ENCODE results near the gene GIT1.

Gene GIT1

DNA sequence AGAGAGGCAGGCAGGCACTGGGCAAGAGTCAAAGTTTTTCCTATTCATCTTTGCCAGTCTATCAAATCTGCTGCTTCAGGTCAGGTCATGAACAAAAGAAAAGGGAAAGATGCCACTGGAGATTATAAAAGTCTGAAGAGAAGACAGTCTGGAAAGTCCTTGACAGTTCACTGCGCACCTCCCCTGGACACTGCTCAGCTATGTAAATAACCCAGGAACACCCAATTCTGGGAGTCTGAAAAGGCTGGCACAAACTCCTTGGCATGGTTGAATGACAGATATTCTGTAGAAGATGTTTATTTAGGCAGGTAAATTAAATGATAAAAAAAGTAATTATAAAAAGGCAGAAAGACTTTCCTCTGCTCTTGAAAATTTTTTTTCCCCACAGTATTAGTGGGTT is 38.5 kb upstream of the GIT1 start:
- no peak for TF ChIP-seq POLR2A (IDR thresholded peaks at IDR 0.05; ENCODE audit: extremely low read depth, insufficient read length)
- TF ChIP-seq, protein P1, sequence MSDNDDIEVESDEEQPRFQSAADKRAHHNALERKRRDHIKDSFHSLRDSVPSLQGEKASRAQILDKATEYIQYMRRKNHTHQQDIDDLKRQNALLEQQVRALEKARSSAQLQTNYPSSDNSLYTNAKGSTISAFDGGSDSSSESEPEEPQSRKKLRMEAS (IDR thresholded peaks at IDR 0.05; ENCODE audit: low read depth, low read length) = no peak
- no peak for TF ChIP-seq MYC (IDR thresholded peaks at IDR 0.05; ENCODE audit: low read depth, low read length)
- TF ChIP-seq, protein P2, sequence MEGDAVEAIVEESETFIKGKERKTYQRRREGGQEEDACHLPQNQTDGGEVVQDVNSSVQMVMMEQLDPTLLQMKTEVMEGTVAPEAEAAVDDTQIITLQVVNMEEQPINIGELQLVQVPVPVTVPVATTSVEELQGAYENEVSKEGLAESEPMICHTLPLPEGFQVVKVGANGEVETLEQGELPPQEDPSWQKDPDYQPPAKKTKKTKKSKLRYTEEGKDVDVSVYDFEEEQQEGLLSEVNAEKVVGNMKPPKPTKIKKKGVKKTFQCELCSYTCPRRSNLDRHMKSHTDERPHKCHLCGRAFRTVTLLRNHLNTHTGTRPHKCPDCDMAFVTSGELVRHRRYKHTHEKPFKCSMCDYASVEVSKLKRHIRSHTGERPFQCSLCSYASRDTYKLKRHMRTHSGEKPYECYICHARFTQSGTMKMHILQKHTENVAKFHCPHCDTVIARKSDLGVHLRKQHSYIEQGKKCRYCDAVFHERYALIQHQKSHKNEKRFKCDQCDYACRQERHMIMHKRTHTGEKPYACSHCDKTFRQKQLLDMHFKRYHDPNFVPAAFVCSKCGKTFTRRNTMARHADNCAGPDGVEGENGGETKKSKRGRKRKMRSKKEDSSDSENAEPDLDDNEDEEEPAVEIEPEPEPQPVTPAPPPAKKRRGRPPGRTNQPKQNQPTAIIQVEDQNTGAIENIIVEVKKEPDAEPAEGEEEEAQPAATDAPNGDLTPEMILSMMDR (IDR thresholded peaks at IDR 0.05; ENCODE audit: low read depth, low read length) = no peak
- DNase-seq (ENCODE audit: low read depth) = no peak
- H3K4me3 ChIP-seq (ENCODE audit: low read depth, low read length) = no peak overlapping the region

DNA sequence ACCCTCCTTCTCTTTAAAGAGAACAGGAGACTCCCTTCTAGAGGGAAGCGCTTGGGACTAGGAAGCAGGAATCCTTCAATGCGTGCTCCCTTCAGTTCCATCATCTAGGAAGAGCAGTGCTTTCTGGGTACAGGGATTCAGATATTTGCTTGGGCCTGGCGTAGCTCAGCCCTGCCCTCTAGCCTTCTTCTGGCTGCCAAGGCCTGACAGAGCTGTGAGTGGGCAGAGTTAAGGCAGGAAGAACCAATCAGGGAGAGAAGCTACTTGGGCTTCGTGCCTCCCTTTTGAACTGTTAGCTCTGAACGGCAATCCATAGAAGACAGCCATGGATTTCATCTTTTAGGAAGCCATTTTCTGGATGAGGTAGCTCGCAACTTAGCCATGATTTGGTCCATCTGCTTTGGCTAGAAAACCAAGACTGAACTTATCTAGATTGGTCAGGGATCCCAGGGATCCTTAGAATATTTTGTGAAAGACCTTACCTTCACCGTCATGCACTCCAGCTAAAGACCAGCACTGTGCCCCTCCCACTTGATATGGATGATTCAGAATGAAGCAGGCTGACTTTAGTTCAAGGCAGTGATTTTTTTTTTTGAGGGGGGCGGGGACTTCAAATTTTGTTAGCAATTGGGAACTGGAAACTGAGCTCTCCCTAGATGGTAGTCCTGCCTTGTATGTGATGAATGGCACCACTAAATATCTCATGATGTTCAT is 35.7 kb upstream of the GIT1 start:
- no peak overlapping the region for H3K4me3 ChIP-seq (ENCODE audit: low read depth, low read length)
- no peak for DNase-seq (ENCODE audit: low read depth)
- TF ChIP-seq, protein P1 (IDR thresholded peaks at IDR 0.05; ENCODE audit: low read depth, low read length) = no peak
- TF ChIP-seq, protein P2 (IDR thresholded peaks at IDR 0.05; ENCODE audit: low read depth, low read length) = no peak
- TF ChIP-seq MYC (IDR thresholded peaks at IDR 0.05; ENCODE audit: low read depth, low read length) (no peak), POLR2A (IDR thresholded peaks at IDR 0.05; ENCODE audit: extremely low read depth, insufficient read length) (no peak)

DNA sequence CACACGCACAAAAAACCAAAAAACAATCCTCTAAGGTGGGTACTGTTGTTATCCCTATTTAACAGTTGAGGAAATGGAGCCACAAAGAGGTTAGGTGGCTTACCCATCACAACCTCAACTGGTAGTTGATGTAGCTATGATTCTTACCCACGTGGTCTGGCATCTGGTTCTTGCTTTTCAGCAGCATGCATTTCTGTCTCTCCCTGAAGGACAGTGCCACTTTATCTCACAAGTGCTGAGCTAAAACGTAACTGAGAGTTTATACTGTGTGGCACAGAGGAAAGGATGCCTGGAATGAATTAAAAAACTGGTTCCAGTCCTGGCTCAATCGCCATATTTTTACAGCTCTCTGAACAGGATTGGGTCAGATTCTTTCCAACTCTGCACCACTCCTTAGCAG is 35.1 kb upstream of the GIT1 start:
- TF ChIP-seq MYC (IDR thresholded peaks at IDR 0.05; ENCODE audit: low read depth, low read length) = no peak
- no peak for TF ChIP-seq POLR2A (IDR thresholded peaks at IDR 0.05; ENCODE audit: extremely low read depth, insufficient read length)
- TF ChIP-seq, protein P1 (IDR thresholded peaks at IDR 0.05; ENCODE audit: low read depth, low read length) = no peak
- TF ChIP-seq, protein P2 (IDR thresholded peaks at IDR 0.05; ENCODE audit: low read depth, low read length) = no peak
- H3K4me3 ChIP-seq (ENCODE audit: low read depth, low read length) = no peak overlapping the region
- DNase-seq (ENCODE audit: low read depth) = no peak

DNA sequence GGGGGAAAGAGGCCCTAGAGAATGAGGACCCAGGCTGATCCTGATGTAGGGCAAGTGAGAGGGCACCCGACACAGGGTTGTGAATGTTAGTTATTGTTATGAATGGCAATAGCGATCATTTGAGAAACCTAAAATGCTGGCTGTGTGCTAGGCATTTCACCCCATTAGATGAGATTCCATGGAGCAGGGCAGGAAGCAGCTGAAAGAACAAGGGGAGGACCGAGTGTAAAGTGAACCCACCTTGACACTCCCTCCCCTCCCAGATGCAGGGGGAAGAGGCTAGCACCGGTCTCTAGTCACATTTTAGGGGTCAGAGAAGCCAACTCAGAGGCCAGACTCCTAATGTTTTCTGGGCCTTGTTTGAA is 33.8 kb upstream of the GIT1 start:
- TF ChIP-seq, protein P2 (IDR thresholded peaks at IDR 0.05; ENCODE audit: low read depth, low read length) = no peak
- TF ChIP-seq POLR2A (IDR thresholded peaks at IDR 0.05; ENCODE audit: extremely low read depth, insufficient read length) = no peak
- no peak for TF ChIP-seq MYC (IDR thresholded peaks at IDR 0.05; ENCODE audit: low read depth, low read length)
- DNase-seq (ENCODE audit: low read depth) = no peak
- H3K4me3 ChIP-seq (ENCODE audit: low read depth, low read length) = no peak overlapping the region

DNA sequence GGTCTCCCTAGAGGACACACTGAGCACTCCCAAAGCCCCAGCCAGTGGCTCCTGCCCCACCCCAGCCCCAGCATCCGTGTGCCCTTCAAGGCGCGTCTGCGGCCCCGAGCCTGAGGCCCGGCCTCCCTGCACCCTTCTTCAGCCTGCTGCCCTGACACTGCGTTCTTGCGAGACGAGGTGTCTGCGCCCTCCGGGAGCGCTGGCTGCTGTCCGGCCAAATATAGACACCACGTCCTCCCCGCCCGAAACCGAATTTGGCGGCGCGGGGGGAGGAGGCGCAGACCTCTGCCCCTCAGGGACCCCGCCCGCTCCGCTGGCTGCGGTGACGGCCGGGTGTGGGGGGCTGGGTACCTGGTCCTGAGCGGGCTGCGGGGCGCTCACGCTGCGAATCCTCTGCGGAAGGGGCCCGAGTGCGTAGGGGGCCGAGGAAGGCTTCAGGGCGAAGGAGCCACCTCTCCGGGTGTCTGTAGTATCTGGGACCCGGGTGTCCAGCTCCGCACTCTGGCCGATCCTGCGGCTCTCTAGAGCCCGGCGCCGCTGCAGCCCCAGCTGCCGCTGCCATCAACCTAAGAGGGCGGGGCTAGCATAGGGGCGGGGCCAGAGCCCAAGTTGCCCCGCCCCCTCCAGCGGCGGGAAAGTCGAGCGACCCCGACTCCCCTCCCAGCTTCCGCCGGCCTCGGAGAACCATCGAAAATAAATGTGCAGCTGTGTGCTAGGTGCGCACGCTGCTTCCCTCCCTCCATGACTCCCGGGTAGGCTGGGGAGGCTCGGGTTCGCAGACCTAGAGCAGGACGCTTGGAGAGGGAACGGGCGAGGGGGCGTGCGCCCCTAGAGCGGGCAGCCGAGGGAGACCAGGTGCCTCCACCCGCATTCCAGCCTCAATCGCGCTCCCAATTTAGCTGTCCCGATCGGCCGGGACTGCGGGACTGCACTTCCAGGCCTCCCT is 33.2 kb upstream of the GIT1 start, which contains the start of gene CORO6:
TSS of gene CORO6 (minus strand) at position 576 of the 946 bp plus-strand sequence. CDS start 1,491 bp downstream, outside the sequence.
- TF ChIP-seq, protein P1 (IDR thresholded peaks at IDR 0.05; ENCODE audit: low read depth, low read length) = no peak
- TF ChIP-seq MYC (IDR thresholded peaks at IDR 0.05; ENCODE audit: low read depth, low read length) (no peak), POLR2A (IDR thresholded peaks at IDR 0.05; ENCODE audit: extremely low read depth, insufficient read length) (no peak)
- TF ChIP-seq, protein P2 (IDR thresholded peaks at IDR 0.05; ENCODE audit: low read depth, low read length) = no peak
- peak within 1 kb of the TSS; percentile 45 for H3K4me3 ChIP-seq (ENCODE audit: low read depth, low read length)
- DNase-seq (ENCODE audit: low read depth) = peak; percentile 64

All from NB4 (cell line).